Heart left ventricle (tissue), 13 donors: Measurements from ENCODE around the gene NAT10.

ENCODE experiments used
- POLR2A ChIP-seq, 2 donors: fragments of 450-650 bp; IDR thresholded peaks; one replicate each; pipeline ENCODE4 v1.6.1; 2017; ENCODE audit warnings: antibody characterized with exemption in 2 of 2, mild to moderate bottlenecking in 2 of 2, moderate library complexity in 2 of 2
- TF ChIP-seq, protein P1 (sequence below), 12 donors: fragments of 200-600 bp; sonication (generic) in 4 of 12; IDR thresholded peaks; one replicate each; pipeline versions ENCODE4 v1.5.0 to v1.8.0; 2018 to 2022; ENCODE audit warnings: antibody characterized with exemption in 12 of 12, mild to moderate bottlenecking in 5 of 12
- donor health status: ischemic (EF 13 %, LVEDD 7.1; RV severe dilation, severe dysfunction).
- donor health status: DM: no; HTN: yes; CAD: no.
- donor health status: DM: no; HTN: no; CAD: no.
- donor health status: ischemic (EF 25% LVEDD 6.9; RV normal size, moderate dysfunction).
- donor health status: ischemic (EF 25% LVEDD 5.7; RV mildly dilated, moderate dysfunction).
- donor health status: ischemic (EF 35%, LVEDD 5.7; RV mildly dilated, moderate dysfunction).
- donor health status: nonischemic (EF 11% LVEDD 7.7; RV severe dilation, severe dysfunction).
- donor health status: DM: yes; HTN: yes; CAD: no.
- donor health status: PGD.
- donor health status: ischemic (EF 29% LVEDD 5.4; RV normal size, mild dysfunction).
- donor health status: nonischemic (EF 23%, LVEDD 6.1; RV moderate dilation, normal function).

DNA sequence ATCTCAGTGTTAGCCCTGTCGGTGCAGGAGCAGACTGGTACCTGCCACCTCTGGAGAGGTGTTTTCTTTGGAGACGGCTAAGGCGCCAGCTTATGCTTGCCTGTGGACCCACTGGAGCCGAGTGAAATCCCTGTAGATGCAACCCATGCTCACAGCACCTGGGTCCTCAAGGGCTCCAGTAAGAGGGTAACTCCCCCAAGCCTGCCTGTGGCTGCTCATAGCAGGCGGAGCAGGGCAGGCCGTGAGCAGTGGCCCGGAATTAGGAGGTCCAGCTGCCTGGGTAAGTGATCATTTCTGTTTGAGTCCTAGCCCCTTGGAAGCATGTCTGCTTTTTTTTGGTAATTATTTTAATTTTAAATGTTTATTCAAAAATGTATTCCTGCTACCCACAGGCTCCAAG lies 43.8 kb downstream of the NAT10 start:
- TF ChIP-seq POLR2A (IDR thresholded peaks at IDR 0.05): no peak
- TF ChIP-seq, protein P1, sequence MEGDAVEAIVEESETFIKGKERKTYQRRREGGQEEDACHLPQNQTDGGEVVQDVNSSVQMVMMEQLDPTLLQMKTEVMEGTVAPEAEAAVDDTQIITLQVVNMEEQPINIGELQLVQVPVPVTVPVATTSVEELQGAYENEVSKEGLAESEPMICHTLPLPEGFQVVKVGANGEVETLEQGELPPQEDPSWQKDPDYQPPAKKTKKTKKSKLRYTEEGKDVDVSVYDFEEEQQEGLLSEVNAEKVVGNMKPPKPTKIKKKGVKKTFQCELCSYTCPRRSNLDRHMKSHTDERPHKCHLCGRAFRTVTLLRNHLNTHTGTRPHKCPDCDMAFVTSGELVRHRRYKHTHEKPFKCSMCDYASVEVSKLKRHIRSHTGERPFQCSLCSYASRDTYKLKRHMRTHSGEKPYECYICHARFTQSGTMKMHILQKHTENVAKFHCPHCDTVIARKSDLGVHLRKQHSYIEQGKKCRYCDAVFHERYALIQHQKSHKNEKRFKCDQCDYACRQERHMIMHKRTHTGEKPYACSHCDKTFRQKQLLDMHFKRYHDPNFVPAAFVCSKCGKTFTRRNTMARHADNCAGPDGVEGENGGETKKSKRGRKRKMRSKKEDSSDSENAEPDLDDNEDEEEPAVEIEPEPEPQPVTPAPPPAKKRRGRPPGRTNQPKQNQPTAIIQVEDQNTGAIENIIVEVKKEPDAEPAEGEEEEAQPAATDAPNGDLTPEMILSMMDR (IDR thresholded peaks at IDR 0.05): no peak
